Osteoblast (primary cell): Measurements from ENCODE around the gene TTLL10. TPM values are rescaled to one million over a fixed set of nuclear protein-coding genes. Genes with fewer than 3 reads are reported as not detected.
A peak's percentile ranks its signal among the peaks of the same experiment; 100 is the strongest.

Experiments
- DNase-seq: peaks from one replicate; pipeline ENCODE4 v3.0.0; 2011; ENCODE audit warnings: low spot score, mixed read lengths; ENCODE audit not compliant: insufficient read length; ENCODE audit errors: missing footprints
- H2AFZ ChIP-seq: 2 replicates; pipeline ENCODE4 v1.6.0; 2011; ENCODE audit warnings: mild to moderate bottlenecking, low read length
- H3K27ac ChIP-seq: 2 replicates; pipeline ENCODE4 v1.5.1; 2011; ENCODE audit warnings: mild to moderate bottlenecking, low read depth, low read length, moderate library complexity
- H3K27me3 ChIP-seq: 2 replicates; pipeline ENCODE4 v1.6.0; 2012; ENCODE audit warnings: mild to moderate bottlenecking, control low read depth, inconsistent platforms, low read length, moderate library complexity; ENCODE audit not compliant: insufficient read depth
- H3K36me3 ChIP-seq: 2 replicates; pipeline ENCODE4 v1.5.1; 2011; ENCODE audit warnings: mild to moderate bottlenecking, low read length, control low read depth, moderate library complexity; ENCODE audit not compliant: insufficient read depth
- H3K4me1 ChIP-seq: 2 replicates; pipeline ENCODE4 v1.5.1; 2011; ENCODE audit warnings: mild to moderate bottlenecking, low read length, control low read depth, moderate library complexity; ENCODE audit not compliant: insufficient read depth
- H3K4me2 ChIP-seq: 2 replicates; pipeline ENCODE4 v1.6.0; 2011; ENCODE audit warnings: mild to moderate bottlenecking, low read length; ENCODE audit not compliant: insufficient read depth
- H3K4me3 ChIP-seq: fragments of 200-600 bp; sonication (generic); 3 replicates; pipeline ENCODE4 v1.5.1; 2012; ENCODE audit warnings: mild to moderate bottlenecking, low read length, inconsistent platforms; ENCODE audit not compliant: insufficient read depth
- H3K79me2 ChIP-seq: 2 replicates; pipeline ENCODE4 v1.6.0; 2012; ENCODE audit warnings: mild to moderate bottlenecking, low read length, control low read depth, inconsistent platforms; ENCODE audit not compliant: insufficient read depth
- H3K9me3 ChIP-seq: 2 replicates; pipeline ENCODE4 v1.5.1; 2011; ENCODE audit warnings: low read depth, low read length, control low read depth
- H4K20me1 ChIP-seq: 2 replicates; pipeline ENCODE4 v1.6.0; 2012; ENCODE audit warnings: mild to moderate bottlenecking, low read length, control low read depth; ENCODE audit not compliant: insufficient read depth
- total RNA-seq: library from RNA; depleted of rRNA; stranded (reverse); fragments of >200 nt; gene quantifications from 2 replicates; pipeline ENCODE4 v1.2.3, GENCODE V29; 2012
- TF ChIP-seq, protein P1 (sequence below): IDR thresholded peaks from 2 replicates; pipeline ENCODE4 v1.5.1; 2011; ENCODE audit warnings: mild to moderate bottlenecking, low read depth, low read length, moderate library complexity; ENCODE audit errors: extremely low read depth

The TTLL10 gene
- total RNA-seq, 1 donor, result not detected

DNA sequence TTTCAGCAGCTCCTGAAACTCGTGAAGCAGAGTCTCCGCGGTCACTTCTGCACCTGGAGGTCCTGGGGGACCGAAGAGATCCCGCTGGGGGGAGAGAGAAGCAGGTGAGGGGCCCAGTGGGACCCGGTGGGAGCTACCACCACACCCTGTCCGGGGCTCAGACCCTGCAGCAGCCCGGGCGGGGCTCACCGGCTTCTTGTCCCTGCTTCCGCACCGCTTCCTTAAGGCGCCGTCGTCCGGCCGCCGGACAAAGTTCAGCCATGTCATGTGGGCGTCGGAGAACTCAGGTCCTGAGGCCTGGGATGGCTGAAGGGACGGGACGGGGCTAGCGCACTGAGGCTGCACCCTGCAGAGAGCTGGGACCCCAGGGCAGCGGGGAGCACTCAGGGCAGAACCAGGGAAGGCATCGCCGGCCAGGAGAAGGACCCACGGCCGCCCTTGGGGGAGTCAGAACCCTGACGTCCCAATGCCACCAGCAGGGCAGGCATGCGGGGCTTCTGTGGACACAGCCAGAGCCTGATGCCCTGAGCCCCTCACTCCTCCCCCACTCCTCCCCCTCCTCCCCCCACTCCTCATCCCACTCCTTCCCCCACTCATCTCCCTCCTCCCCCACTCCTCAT is 70.6 kb downstream of the TTLL10 start:
- Histone ChIP-seq H3K79me2 (no peaks in the 10 kb centered on the region), H3K4me3 (no peak overlapping the region), H3K4me1 (no peaks in the 10 kb centered on the region), H3K9me3 (no peaks in the 10 kb centered on the region), H3K36me3 (no peaks in the 10 kb centered on the region), H4K20me1 (peaks cover 6% of the 10 kb centered on the region), H3K4me2 (no peak overlapping the region), H2AFZ (no peak overlapping the region), H3K27ac (no peak overlapping the region), H3K27me3 (peaks cover 4% of the 10 kb centered on the region)
- TF ChIP-seq, protein P1, sequence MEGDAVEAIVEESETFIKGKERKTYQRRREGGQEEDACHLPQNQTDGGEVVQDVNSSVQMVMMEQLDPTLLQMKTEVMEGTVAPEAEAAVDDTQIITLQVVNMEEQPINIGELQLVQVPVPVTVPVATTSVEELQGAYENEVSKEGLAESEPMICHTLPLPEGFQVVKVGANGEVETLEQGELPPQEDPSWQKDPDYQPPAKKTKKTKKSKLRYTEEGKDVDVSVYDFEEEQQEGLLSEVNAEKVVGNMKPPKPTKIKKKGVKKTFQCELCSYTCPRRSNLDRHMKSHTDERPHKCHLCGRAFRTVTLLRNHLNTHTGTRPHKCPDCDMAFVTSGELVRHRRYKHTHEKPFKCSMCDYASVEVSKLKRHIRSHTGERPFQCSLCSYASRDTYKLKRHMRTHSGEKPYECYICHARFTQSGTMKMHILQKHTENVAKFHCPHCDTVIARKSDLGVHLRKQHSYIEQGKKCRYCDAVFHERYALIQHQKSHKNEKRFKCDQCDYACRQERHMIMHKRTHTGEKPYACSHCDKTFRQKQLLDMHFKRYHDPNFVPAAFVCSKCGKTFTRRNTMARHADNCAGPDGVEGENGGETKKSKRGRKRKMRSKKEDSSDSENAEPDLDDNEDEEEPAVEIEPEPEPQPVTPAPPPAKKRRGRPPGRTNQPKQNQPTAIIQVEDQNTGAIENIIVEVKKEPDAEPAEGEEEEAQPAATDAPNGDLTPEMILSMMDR, result no peak
- DNase-seq, result peak; percentile 81

DNA sequence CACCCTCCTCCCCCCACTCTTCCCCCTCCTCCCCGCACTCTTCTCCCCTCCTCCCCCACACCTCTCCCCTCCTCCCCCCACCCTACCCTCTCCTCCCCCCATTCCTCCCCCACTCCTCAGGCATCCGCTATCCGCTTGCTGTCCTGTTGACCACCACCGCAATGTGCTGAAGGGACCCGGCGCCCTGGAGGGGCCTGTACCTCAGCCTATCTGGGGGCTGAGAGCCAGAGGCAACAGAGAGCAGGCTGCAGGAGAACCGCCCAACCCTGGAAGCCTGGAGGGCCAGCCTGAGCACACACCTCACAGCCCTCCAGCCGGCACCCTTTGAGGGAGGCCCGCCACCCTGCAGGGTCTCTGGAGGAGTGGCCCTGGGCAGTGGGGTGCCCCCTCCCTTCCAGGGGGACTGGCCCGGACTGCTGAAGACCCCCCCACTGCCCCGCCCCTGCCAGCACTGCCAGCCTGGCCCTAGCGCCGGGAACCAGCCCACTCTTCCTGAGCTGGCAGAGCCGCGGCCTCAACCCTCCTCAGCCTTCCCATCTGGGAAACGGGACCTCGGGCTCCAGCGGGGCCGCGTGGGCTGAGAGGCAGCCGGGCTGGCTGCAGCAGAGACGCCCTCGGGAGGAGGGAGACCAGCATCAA is 71.6 kb downstream of the TTLL10 start:
- peak; percentile 88 for DNase-seq
- peaks cover 6% of the 10 kb centered on the region for H4K20me1 ChIP-seq

DNA sequence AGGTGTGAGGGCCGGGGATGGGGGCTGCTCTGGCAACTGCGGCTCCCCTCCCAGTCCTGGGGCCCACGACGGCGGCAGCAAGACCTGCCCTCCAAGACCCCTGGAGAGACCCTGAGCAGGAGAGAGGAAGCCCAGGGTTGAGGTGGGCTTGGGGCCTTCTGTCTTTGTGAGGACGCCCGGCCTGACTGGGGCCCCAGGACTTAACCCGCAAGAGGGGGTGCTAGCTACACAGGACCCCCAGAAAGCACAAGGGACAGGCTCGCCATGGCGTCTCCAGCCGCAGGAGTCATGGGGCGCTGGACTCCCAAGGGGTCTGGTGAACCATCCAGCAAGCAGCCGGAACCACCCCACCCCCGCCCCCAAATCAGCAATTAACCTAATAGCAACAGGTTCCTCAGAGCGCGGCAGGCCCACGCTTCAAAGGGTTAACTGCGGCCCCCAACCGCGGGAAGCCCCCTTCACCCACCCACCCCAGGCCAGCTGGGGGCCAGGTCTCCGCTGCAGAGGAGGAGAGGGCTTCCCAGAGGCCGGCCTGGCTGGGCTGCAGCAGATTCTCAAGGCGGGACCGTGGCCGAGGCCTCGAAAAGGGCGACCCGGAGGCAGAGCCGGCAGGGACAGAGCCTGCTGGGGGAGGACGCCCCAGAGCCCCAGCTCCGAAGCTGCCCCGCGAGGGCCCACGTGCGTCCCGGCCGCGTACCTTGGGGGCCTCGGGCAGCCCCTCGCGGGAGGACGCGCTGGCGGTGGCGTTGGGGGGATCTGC is 72.3 kb downstream of the TTLL10 start:
- Histone ChIP-seq H3K27me3 (no peaks in the 10 kb centered on the region), H3K9me3 (no peaks in the 10 kb centered on the region), H3K36me3 (no peaks in the 10 kb centered on the region), H3K27ac (no peak overlapping the region), H4K20me1 (peaks cover 6% of the 10 kb centered on the region), H2AFZ (no peak overlapping the region), H3K4me1 (no peaks in the 10 kb centered on the region), H3K4me3 (no peak overlapping the region), H3K4me2 (no peak overlapping the region), H3K79me2 (no peaks in the 10 kb centered on the region)
- TF ChIP-seq, protein P1, result no peak
- peak; percentile 90 for DNase-seq

More for the DNA sequence above, 71.6 kb downstream of the TTLL10 start:
- no peaks in the 10 kb centered on the region for H3K4me1 ChIP-seq
- no peaks in the 10 kb centered on the region for H3K27me3 ChIP-seq
- no peak overlapping the region for H3K4me2 ChIP-seq
- H2AFZ ChIP-seq, result no peak overlapping the region
- no peak overlapping the region for H3K27ac ChIP-seq
- no peaks in the 10 kb centered on the region for H3K9me3 ChIP-seq
- no peak overlapping the region for H3K4me3 ChIP-seq
- H3K79me2 ChIP-seq, result no peaks in the 10 kb centered on the region
- no peaks in the 10 kb centered on the region for H3K36me3 ChIP-seq
- TF ChIP-seq, protein P1, result no peak
